ENCODE data around the gene ZNF653. TPM values are rescaled to one million over a fixed set of nuclear protein-coding genes. Genes with fewer than 3 reads are reported as not detected.

Gene ZNF653
- total and polyA plus RNA-seq, 9 of the 15 experiments (the other 6 are each of a cell fraction or from before 2014, with no cell fraction given): 1.6 to 8.0 (median 4.2) TPM; not detected in 2

DNA sequence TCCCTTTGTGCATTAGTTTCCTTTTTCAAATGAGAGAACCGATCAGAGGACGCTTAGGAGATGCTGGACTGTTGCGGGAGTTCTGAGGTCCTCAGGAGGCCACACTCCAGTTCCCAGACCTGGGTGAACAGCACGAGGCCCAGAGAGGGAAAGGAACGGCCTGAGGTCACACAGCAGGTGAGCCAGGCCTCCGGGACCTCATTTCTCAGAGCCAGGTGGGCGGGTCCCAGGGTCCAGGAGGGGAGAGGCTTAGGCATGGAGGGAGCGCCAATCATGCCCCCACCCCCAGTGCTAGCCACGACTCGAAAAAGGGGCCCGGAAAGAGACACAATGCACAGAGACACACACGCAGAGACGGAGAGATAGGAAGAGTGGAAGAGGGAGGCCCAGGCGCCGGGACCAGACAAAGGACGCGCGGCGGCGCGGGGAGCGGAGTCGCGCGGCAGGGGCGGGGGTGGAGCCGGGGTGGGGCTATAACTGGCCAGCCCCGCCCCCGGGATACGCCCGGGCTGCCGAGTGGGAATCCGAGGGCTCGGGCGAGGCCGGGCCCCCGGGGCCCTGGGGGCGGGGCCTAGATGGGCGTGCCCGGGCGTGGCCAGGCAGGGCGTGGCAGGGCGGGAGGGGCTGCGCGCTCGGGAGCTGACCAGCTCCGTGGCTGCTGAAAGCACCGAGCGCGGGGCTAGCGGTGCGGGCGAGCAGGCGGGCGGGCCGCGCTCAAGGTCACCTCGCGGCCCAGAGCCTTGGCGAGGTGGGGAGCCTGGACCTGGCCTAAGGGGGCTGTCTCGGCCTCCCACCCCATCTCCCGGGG lies 26.3 kb downstream of the ZNF653 start (continued):
- TF ChIP-seq, protein P1, sequence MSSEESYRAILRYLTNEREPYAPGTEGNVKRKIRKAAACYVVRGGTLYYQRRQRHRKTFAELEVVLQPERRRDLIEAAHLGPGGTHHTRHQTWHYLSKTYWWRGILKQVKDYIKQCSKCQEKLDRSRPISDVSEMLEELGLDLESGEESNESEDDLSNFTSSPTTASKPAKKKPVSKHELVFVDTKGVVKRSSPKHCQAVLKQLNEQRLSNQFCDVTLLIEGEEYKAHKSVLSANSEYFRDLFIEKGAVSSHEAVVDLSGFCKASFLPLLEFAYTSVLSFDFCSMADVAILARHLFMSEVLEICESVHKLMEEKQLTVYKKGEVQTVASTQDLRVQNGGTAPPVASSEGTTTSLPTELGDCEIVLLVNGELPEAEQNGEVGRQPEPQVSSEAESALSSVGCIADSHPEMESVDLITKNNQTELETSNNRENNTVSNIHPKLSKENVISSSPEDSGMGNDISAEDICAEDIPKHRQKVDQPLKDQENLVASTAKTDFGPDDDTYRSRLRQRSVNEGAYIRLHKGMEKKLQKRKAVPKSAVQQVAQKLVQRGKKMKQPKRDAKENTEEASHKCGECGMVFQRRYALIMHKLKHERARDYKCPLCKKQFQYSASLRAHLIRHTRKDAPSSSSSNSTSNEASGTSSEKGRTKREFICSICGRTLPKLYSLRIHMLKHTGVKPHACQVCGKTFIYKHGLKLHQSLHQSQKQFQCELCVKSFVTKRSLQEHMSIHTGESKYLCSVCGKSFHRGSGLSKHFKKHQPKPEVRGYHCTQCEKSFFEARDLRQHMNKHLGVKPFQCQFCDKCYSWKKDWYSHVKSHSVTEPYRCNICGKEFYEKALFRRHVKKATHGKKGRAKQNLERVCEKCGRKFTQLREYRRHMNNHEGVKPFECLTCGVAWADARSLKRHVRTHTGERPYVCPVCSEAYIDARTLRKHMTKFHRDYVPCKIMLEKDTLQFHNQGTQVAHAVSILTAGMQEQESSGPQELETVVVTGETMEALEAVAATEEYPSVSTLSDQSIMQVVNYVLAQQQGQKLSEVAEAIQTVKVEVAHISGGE (CRISPR knock-in tag; IDR thresholded peaks at IDR 0.05): peak in 1 of 3 experiments; percentile 18; a peak in 1 of 6 replicates
- no peak for TF ChIP-seq ARHGAP35 (IDR thresholded peaks at IDR 0.05; ENCODE audit: partially characterized antibody)
- TF ChIP-seq ZNF717 (CRISPR knock-in tag; IDR thresholded peaks at IDR 0.05): no peak
- TF ChIP-seq MIER1 (IDR thresholded peaks at IDR 0.05; ENCODE audit: low read depth): 0 out of 2 replicates have a peak, but pooled peaks have one; percentile 58
- TF ChIP-seq SRF (CRISPR knock-in tag; IDR thresholded peaks at IDR 0.05): peak in 1 of 2 experiments; percentile 50; a peak in 1 of 4 replicates
- no peak; the same call in 1 of the 2 replicates for TF ChIP-seq MED1 (CRISPR knock-in tag; IDR thresholded peaks at IDR 0.05; ENCODE audit: borderline replicate concordance)
- no peak for TF ChIP-seq CHD2 (IDR thresholded peaks at IDR 0.05; ENCODE audit: low read depth, low read length)
- 0 out of 2 replicates have a peak, but pooled peaks have one; percentile 20 for TF ChIP-seq BHLHE40 (IDR thresholded peaks at IDR 0.05; ENCODE audit: low read length)
- TF ChIP-seq, protein P2, sequence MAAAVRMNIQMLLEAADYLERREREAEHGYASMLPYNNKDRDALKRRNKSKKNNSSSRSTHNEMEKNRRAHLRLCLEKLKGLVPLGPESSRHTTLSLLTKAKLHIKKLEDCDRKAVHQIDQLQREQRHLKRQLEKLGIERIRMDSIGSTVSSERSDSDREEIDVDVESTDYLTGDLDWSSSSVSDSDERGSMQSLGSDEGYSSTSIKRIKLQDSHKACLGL (CRISPR knock-in tag; IDR thresholded peaks at IDR 0.05; ENCODE audit: borderline replicate concordance, poor library complexity, severe bottlenecking): peak; percentile 32
- peak; percentile 29; the same call in 1 of the 2 replicates for TF ChIP-seq CREB1 (IDR thresholded peaks at IDR 0.05)
- peak; percentile 73; the same call in 1 of the 2 replicates for TF ChIP-seq CREB1 (CRISPR knock-in tag; IDR thresholded peaks at IDR 0.05)
- TF ChIP-seq, protein P3, sequence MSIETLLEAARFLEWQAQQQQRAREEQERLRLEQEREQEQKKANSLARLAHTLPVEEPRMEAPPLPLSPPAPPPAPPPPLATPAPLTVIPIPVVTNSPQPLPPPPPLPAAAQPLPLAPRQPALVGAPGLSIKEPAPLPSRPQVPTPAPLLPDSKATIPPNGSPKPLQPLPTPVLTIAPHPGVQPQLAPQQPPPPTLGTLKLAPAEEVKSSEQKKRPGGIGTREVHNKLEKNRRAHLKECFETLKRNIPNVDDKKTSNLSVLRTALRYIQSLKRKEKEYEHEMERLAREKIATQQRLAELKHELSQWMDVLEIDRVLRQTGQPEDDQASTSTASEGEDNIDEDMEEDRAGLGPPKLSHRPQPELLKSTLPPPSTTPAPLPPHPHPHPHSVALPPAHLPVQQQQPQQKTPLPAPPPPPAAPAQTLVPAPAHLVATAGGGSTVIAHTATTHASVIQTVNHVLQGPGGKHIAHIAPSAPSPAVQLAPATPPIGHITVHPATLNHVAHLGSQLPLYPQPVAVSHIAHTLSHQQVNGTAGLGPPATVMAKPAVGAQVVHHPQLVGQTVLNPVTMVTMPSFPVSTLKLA (conservative IDR thresholded peaks at IDR 0.05): peak; percentile 64 to 87
- no peak for TF ChIP-seq ZC3H4 (CRISPR knock-in tag; IDR thresholded peaks at IDR 0.05; ENCODE audit: borderline replicate concordance)
- TF ChIP-seq, protein P4, sequence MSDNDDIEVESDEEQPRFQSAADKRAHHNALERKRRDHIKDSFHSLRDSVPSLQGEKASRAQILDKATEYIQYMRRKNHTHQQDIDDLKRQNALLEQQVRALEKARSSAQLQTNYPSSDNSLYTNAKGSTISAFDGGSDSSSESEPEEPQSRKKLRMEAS (CRISPR knock-in tag; IDR thresholded peaks at IDR 0.05): peak; percentile 77
- TF ChIP-seq MAZ (CRISPR knock-in tag; conservative IDR thresholded peaks at IDR 0.05 in 1 of 2, IDR thresholded peaks at IDR 0.05 in 1 of 2): peak; percentile 98 to 99
- peak; percentile 28; the same call in 1 of the 2 replicates for TF ChIP-seq ZFX (CRISPR knock-in tag; IDR thresholded peaks at IDR 0.05)
- TF ChIP-seq, protein P5, sequence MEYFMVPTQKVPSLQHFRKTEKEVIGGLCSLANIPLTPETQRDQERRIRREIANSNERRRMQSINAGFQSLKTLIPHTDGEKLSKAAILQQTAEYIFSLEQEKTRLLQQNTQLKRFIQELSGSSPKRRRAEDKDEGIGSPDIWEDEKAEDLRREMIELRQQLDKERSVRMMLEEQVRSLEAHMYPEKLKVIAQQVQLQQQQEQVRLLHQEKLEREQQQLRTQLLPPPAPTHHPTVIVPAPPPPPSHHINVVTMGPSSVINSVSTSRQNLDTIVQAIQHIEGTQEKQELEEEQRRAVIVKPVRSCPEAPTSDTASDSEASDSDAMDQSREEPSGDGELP (CRISPR knock-in tag; IDR thresholded peaks at IDR 0.05; ENCODE audit: borderline replicate concordance): peak; percentile 60; the same call in 1 of the 2 replicates
- no peak for TF ChIP-seq ILF3 (IDR thresholded peaks at IDR 0.05; ENCODE audit: borderline replicate concordance)
- 0 out of 2 replicates have a peak, but pooled peaks have one; percentile 65 for TF ChIP-seq TGIF2 (CRISPR knock-in tag; IDR thresholded peaks at IDR 0.05)

Measured in K562 (cell line).